Activated B cell treated with CpG ODN at 0.5 μM for 24 hours (primary cell): Measurements from ENCODE around the gene DGKB. TPM values are rescaled to one million over a fixed set of nuclear protein-coding genes. Genes with fewer than 3 reads are reported as not detected.

Source experiments
- ATAC-seq: fragments of 200-7000 bp; cut with Tn5 transposase; one replicate; pipeline ENCODE4 v1.10.0; 2021; ENCODE audit warnings: low read depth, mild to moderate bottlenecking, moderate library complexity
- CTCF ChIA-PET: fragments of 350-600 bp; sonication (Branson Sonifier 250); formaldehyde crosslinking; loops from one replicate; lab custom pipeline; 2021; ENCODE audit warnings: antibody characterized with exemption; lab: Charles Lee
- POLR2A ChIA-PET: fragments of 350-600 bp; sonication (Branson Sonifier 250); formaldehyde crosslinking; loops from one replicate; lab custom pipeline; 2021; ENCODE audit warnings: antibody characterized with exemption; lab: Charles Lee
- DNase-seq: peaks from one replicate; pipeline ENCODE4 v3.0.0; 2022
- H3K27ac Mint-ChIP-seq: one replicate; pipeline ENCODE4 v1.8.0; 2020; ENCODE audit warnings: mixed read lengths
- H3K27me3 Mint-ChIP-seq: one replicate; pipeline ENCODE4 v1.8.0; 2021; ENCODE audit warnings: mixed read lengths
- H3K36me3 Mint-ChIP-seq: one replicate; pipeline ENCODE4 v1.8.0; 2021; ENCODE audit warnings: low read depth, mixed read lengths
- H3K4me1 Mint-ChIP-seq: one replicate; pipeline ENCODE4 v1.8.0; 2021; ENCODE audit warnings: mixed read lengths
- H3K4me3 Mint-ChIP-seq: one replicate; pipeline ENCODE4 v1.8.0; 2020; ENCODE audit warnings: mild to moderate bottlenecking, mixed read lengths
- H3K9me3 Mint-ChIP-seq: one replicate; pipeline ENCODE4 v1.8.0; 2020; ENCODE audit warnings: mixed read lengths
- intact Hi-C: fragments of 100-400 bp; cut with micrococcal nuclease; formaldehyde crosslinking; loops from one replicate; pipeline ENCODE4 v1.15.1; 2024
- total RNA-seq: library from RNA; stranded (reverse); gene quantifications from 2 replicates; pipeline ENCODE4 v1.2.3, GENCODE V29; 2022
- TF ChIP-seq, protein P1 (sequence below): fragments of 200-600 bp; IDR thresholded peaks from one replicate; pipeline ENCODE4 v1.8.0; 2022; ENCODE audit warnings: antibody characterized with exemption, mild to moderate bottlenecking

DGKB gene
- total RNA-seq, 1 donor from 2014 or later, result not detected

DNA sequence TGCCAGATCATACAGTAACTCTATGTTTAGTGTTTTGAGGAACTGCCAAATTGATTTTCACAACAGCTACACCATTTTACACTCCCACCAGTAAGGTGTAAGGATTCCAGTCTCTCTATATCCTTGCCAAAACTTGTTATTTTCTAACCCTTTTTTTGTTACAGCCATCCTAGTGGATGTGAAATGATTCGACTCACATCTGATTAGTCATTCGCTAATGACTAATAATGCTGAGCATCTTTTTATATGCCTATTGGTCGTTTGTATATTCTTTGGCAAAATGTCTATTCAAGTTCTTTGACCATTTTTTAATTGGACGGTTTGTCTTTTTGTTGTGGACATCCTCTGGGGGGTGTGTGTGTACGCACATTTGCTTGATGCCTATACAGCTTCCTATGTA lies 142.8 kb downstream of the DGKB start:
- TF ChIP-seq, protein P1, sequence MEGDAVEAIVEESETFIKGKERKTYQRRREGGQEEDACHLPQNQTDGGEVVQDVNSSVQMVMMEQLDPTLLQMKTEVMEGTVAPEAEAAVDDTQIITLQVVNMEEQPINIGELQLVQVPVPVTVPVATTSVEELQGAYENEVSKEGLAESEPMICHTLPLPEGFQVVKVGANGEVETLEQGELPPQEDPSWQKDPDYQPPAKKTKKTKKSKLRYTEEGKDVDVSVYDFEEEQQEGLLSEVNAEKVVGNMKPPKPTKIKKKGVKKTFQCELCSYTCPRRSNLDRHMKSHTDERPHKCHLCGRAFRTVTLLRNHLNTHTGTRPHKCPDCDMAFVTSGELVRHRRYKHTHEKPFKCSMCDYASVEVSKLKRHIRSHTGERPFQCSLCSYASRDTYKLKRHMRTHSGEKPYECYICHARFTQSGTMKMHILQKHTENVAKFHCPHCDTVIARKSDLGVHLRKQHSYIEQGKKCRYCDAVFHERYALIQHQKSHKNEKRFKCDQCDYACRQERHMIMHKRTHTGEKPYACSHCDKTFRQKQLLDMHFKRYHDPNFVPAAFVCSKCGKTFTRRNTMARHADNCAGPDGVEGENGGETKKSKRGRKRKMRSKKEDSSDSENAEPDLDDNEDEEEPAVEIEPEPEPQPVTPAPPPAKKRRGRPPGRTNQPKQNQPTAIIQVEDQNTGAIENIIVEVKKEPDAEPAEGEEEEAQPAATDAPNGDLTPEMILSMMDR, result no peak
- Mint-ChIP-seq H3K4me1 (no peaks in the 10 kb centered on the region), H3K36me3 (no peaks in the 10 kb centered on the region), H3K27ac (no peak overlapping the region), H3K9me3 (peaks cover 5% of the 10 kb centered on the region), H3K4me3 (no peak overlapping the region), H3K27me3 (no peaks in the 10 kb centered on the region)
- ATAC-seq, result no peak
- POLR2A ChIA-PET, result no interaction called here
- CTCF ChIA-PET, result no interaction called here
- DNase-seq, result no peak
- intact Hi-C loops, result loop anchor here (10.0 kb wide), 1 partner anchor 65 kb away; no protein-coding TSS in a partner anchor

DNA sequence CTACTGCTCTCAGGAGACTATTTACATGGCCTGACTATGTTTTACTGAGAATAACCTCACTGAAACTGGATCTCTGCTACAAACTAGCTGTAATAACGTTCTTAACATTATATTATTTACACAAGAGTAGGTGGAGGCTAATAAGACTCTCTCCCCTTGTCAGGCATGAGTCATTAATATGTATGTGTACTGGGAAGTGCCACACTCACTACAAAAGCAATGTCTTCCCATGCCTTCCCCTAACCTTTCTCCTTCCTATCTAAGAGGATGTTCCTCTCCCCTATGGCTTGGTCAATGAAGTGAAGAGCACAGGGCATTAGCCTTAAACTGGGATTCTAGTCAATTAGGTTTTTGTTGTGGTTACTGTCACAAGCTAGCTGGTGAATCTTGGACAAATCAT lies 147.9 kb downstream of the DGKB start:
- intact Hi-C loops, result loop anchor here (10.0 kb wide), 1 partner anchor 60 kb away; no protein-coding TSS in a partner anchor
- Mint-ChIP-seq H3K9me3 (peaks cover 4% of the 10 kb centered on the region), H3K4me3 (no peak overlapping the region), H3K4me1 (no peaks in the 10 kb centered on the region), H3K27ac (no peak overlapping the region), H3K27me3 (no peaks in the 10 kb centered on the region), H3K36me3 (no peaks in the 10 kb centered on the region)
- TF ChIP-seq, protein P1, result no peak
- POLR2A ChIA-PET, result no interaction called here
- no peak for DNase-seq
- CTCF ChIA-PET, result no interaction called here
- no peak for ATAC-seq

DNA sequence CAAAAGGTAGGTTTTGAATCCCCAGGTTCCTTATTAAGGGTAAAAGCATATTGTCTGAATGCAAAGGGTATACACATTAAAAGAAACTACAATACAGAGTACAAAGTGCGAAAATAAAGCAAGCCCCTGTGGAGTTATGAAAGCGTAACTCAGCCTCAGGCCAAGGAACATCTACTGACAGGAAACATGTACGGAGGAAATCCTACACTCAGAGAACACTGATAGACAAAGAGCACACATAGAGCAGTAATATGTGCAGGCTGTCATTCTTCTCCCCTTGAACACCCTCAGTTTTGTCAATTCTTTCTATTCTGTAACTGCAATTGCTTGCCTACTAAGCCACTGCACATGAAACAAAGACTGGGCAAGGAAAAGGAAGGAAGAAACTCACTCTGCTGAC lies 150.2 kb downstream of the DGKB start:
- H3K4me1 Mint-ChIP-seq, result no peaks in the 10 kb centered on the region
- TF ChIP-seq, protein P1, result no peak
- CTCF ChIA-PET, result no interaction called here

DNA sequence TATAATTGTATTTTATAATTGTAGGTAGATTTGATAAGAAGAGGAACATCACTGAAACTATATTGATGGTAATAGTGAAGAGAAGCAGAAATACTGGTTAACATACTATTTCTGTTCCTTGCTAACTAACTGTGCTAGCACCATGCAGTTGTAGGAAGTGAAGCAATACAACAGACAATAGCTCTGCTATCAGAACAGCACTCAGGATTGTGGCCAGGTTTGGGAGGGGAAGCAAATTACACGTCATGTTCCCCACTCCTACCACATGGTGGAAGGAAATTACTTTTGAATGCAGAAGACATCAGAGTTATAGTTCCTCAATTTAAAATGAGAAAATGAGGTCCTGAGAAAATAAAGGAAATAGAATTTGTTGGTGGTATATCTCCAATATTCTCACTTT lies 151.1 kb downstream of the DGKB start:
- TF ChIP-seq, protein P1, result no peak
- Mint-ChIP-seq H3K36me3 (no peaks in the 10 kb centered on the region), H3K4me1 (no peaks in the 10 kb centered on the region), H3K27me3 (no peaks in the 10 kb centered on the region), H3K4me3 (no peak overlapping the region), H3K27ac (no peak overlapping the region), H3K9me3 (peaks cover 2% of the 10 kb centered on the region)
- ChIA-PET POLR2A (no interaction called here), CTCF (no interaction called here)
- ATAC-seq (no peak), DNase-seq (no peak)
- intact Hi-C loops, result loop anchor here (10.0 kb wide), 1 partner anchor 57 kb away; no protein-coding TSS in a partner anchor

More for the DNA sequence above, 150.2 kb downstream of the DGKB start:
- Mint-ChIP-seq H3K9me3 (peaks cover 2% of the 10 kb centered on the region), H3K27ac (no peak overlapping the region), H3K4me3 (no peak overlapping the region), H3K36me3 (no peaks in the 10 kb centered on the region), H3K27me3 (no peaks in the 10 kb centered on the region)
- intact Hi-C loops, result loop anchor here (10.0 kb wide), 1 partner anchor 58 kb away; no protein-coding TSS in a partner anchor
- POLR2A ChIA-PET, result no interaction called here
- no peak for DNase-seq
- no peak for ATAC-seq

DNA sequence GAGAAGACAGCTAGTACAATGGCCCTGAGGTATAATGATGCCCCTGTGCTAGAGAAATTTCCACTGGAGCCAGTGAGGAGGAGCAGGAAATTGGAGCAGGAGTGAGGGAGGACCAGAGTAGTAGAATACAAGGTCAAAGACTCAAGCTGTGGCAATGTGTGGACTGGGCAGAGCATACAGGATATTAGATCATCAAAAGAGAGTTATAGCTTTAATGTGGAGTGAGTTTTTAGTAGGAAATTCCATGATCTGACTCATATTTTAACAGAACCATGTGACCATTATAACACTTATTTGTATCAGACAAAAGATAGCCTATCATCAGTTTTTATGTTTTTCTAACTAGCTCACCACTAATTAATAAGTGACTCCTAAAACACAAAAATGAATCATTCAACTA lies 154.1 kb downstream of the DGKB start:
- Mint-ChIP-seq H3K4me3 (no peak overlapping the region), H3K9me3 (peaks cover 2% of the 10 kb centered on the region), H3K27ac (no peak overlapping the region), H3K4me1 (no peaks in the 10 kb centered on the region), H3K36me3 (no peaks in the 10 kb centered on the region), H3K27me3 (no peaks in the 10 kb centered on the region)
- ChIA-PET CTCF (no interaction called here), POLR2A (no interaction called here)
- no peak for ATAC-seq
- intact Hi-C loops, result no loop called here
- TF ChIP-seq, protein P1, result no peak
- no peak for DNase-seq
